ENCODE results near the gene GPX7.

The GPX7 gene

DNA sequence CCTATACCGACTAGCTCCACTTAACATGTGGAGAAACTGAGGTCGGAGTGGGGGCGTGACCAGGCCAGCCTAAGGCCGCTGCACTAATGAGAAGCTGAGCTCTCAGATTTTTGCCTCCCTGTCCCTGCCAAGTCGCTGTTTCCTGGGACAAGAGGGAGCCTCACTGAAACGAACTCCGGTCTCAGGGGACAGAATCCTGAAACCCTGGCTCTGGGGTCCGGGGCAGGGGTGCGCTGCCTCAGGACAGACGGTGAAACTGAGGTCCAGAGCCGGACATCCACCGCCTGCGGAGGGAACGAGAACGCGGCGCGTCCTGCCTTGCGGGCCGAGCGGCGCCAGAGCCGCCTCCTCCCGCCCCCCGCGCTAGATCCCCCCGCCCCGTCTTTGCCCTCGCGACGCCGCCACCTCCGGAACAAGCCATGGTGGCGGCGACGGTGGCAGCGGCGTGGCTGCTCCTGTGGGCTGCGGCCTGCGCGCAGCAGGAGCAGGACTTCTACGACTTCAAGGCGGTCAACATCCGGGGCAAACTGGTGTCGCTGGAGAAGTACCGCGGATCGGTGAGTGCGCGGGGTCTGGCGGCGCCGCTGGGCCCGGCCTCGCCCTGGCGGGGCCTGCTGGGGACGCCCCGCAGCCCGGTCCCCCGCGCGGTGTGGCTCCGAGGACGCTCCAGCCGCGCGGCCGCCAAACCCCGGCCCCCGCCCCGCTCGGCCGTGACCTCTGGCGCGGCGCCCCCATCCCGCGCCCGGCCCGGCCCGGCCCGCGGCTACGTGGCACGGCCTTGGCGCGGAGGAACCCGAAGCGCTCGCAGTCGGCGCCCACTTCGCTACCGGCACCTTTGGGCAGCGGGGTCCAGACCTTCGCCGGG is at the start of gene GPX7:
TSS of gene GPX7 (plus strand) at position 381 of the 865 bp plus-strand sequence. CDS start at position 420, 39 bp downstream.
- no peak for TF ChIP-seq ZC3H10 (CRISPR knock-in tag; IDR thresholded peaks at IDR 0.05)
- TF ChIP-seq TCF4 (CRISPR knock-in tag; IDR thresholded peaks at IDR 0.05; ENCODE audit: borderline replicate concordance): no peak
- TF ChIP-seq GLIS3 (CRISPR knock-in tag; IDR thresholded peaks at IDR 0.05): no peak
- no peak for TF ChIP-seq ESRRG (CRISPR knock-in tag; IDR thresholded peaks at IDR 0.05)
- TF ChIP-seq TOX (CRISPR knock-in tag; IDR thresholded peaks at IDR 0.05; ENCODE audit: borderline replicate concordance): no peak
- no peak for TF ChIP-seq ISL1 (CRISPR knock-in tag; IDR thresholded peaks at IDR 0.05)
- TF ChIP-seq, protein P1, sequence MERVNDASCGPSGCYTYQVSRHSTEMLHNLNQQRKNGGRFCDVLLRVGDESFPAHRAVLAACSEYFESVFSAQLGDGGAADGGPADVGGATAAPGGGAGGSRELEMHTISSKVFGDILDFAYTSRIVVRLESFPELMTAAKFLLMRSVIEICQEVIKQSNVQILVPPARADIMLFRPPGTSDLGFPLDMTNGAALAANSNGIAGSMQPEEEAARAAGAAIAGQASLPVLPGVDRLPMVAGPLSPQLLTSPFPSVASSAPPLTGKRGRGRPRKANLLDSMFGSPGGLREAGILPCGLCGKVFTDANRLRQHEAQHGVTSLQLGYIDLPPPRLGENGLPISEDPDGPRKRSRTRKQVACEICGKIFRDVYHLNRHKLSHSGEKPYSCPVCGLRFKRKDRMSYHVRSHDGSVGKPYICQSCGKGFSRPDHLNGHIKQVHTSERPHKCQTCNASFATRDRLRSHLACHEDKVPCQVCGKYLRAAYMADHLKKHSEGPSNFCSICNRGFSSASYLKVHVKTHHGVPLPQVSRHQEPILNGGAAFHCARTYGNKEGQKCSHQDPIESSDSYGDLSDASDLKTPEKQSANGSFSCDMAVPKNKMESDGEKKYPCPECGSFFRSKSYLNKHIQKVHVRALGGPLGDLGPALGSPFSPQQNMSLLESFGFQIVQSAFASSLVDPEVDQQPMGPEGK (CRISPR knock-in tag; IDR thresholded peaks at IDR 0.05; ENCODE audit: borderline replicate concordance): no peak
- TF ChIP-seq CSDC2 (CRISPR knock-in tag; IDR thresholded peaks at IDR 0.05): no peak
- no peak for TF ChIP-seq BACH2 (CRISPR knock-in tag; IDR thresholded peaks at IDR 0.05; ENCODE audit: borderline replicate concordance)
- TF ChIP-seq CREB5 (CRISPR knock-in tag; IDR thresholded peaks at IDR 0.05; ENCODE audit: low read depth): no peak
- TF ChIP-seq PPARA (CRISPR knock-in tag; IDR thresholded peaks at IDR 0.05; ENCODE audit: borderline replicate concordance): no peak
- TF ChIP-seq CSRNP3 (CRISPR knock-in tag; IDR thresholded peaks at IDR 0.05): no peak
- no peak for TF ChIP-seq ZNF565 (CRISPR knock-in tag; conservative IDR thresholded peaks at IDR 0.05; ENCODE audit: low read depth)
- no peak for TF ChIP-seq OSR1 (CRISPR knock-in tag; IDR thresholded peaks at IDR 0.05)
- TF ChIP-seq SNAI2 (CRISPR knock-in tag; IDR thresholded peaks at IDR 0.05): no peak
- no peak for TF ChIP-seq ARNTL (CRISPR knock-in tag; IDR thresholded peaks at IDR 0.05; ENCODE audit: borderline replicate concordance, low read depth)
- peak; percentile 65 for ATAC-seq

GRCh38 chr1:52552505-52553361 is 49.4 kb upstream of the GPX7 start, which contains the start of gene TUT4:
Gene TUT4, minus strand, starts transcription at chr1:52553092. Its CDS starts 26,812 bp downstream, at chr1:52526280.
- TF ChIP-seq ESRRG (CRISPR knock-in tag; IDR thresholded peaks at IDR 0.05): no peak
- TF ChIP-seq, protein P1 (CRISPR knock-in tag; IDR thresholded peaks at IDR 0.05; ENCODE audit: borderline replicate concordance): peak; percentile 73; the same call in 1 of the 2 replicates
- peak; percentile 77 for ATAC-seq

DNA sequence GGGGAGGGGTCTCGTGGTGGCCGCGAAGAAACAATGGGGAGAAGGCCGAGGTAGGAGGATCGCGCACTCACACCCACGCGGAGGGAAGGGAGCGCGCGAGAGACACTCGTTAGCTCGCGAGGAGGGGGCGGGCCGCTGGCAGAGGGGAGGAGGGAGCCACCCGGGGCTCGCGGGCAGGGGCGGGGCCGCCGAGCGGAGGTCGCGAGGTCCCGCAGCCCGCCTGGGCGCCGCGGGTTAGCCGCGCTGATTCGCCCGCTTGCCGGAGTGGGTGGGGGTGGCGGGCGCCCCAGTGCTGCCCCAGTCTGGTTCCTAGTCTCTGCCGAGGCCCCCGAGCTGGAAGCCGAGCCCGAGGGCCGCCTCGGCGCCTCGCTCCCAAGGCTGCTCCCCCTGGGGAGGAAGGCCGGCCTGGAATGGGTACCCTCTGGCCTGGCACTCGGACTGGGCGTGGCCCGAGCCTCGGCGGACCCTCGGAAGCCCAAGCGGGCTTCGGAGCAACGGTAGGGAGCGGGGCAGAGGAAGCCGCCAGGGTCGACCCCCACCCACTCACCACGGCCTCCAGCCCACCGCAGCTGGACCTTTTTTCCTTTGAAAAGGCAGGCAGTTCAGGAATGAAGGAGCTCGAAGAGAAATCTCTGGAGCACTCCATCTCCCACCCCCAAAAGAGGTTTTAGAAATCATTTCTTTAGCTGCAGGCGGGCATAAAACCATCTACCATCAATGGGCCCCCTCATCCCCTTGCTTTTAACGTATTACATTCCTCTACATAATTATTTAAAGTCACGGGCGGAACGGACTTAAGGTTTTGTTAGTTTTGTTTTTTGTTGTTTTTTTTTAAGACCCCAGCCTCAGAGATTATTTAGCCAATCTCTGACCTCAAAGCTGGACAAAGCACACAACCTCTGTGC is 48.6 kb upstream of the GPX7 start:
- TF ChIP-seq OSR1 (CRISPR knock-in tag; IDR thresholded peaks at IDR 0.05) (no peak), ZNF565 (CRISPR knock-in tag; conservative IDR thresholded peaks at IDR 0.05; ENCODE audit: low read depth) (no peak), TSHZ2 (CRISPR knock-in tag; IDR thresholded peaks at IDR 0.05) (0 out of 2 replicates have a peak, but pooled peaks have one; percentile 35), ISL1 (CRISPR knock-in tag; IDR thresholded peaks at IDR 0.05) (no peak), ZFP30 (CRISPR knock-in tag; IDR thresholded peaks at IDR 0.05) (no peak), ZFP3 (CRISPR knock-in tag; IDR thresholded peaks at IDR 0.05) (no peak)
- TF ChIP-seq, protein P1 (CRISPR knock-in tag; IDR thresholded peaks at IDR 0.05; ENCODE audit: borderline replicate concordance): peak; percentile 66; the same call in 1 of the 2 replicates
- peak; percentile 88 for ATAC-seq
